HepG2 (cell line): ENCODE measurements around the gene HLA-DMB. TPM values are rescaled to one million over a fixed set of nuclear protein-coding genes. Genes with fewer than 3 reads are reported as not detected.

Source experiments
- GRHL1 ChIP-seq: sonication (generic); formaldehyde crosslinking; conservative IDR thresholded peaks from 2 replicates; pipeline ENCODE4 v1.8.0; 2022; ENCODE audit warnings: missing genetic modification reagents
- HNF1B ChIP-seq: sonication (generic); formaldehyde crosslinking; IDR thresholded peaks from 2 replicates; pipeline ENCODE4 v1.5.1; 2020; ENCODE audit warnings: mild to moderate bottlenecking, moderate library complexity, missing genetic modification reagents
- IKZF5 ChIP-seq: IDR thresholded peaks from 2 replicates; pipeline ENCODE4 v1.6.1; 2018; ENCODE audit warnings: missing genetic modification reagents, mild to moderate bottlenecking, missing compliant biosample characterization
- NFE2L1 ChIP-seq: sonication (generic); formaldehyde crosslinking; IDR thresholded peaks from 2 replicates; pipeline ENCODE4 v1.4.0; 2020; ENCODE audit warnings: missing genetic modification reagents, mild to moderate bottlenecking, borderline replicate concordance
- PRDM10 ChIP-seq: sonication (generic); formaldehyde crosslinking; IDR thresholded peaks from 2 replicates; pipeline ENCODE4 v1.4.0; 2020; ENCODE audit warnings: low read depth, missing genetic modification reagents
- RORA ChIP-seq: sonication (generic); formaldehyde crosslinking; IDR thresholded peaks from 2 replicates; pipeline ENCODE4 v1.5.0; 2020; ENCODE audit warnings: mild to moderate bottlenecking, missing genetic modification reagents, moderate library complexity
- YEATS2 ChIP-seq: sonication (generic); formaldehyde crosslinking; IDR thresholded peaks from 2 replicates; pipeline ENCODE4 v1.4.0; 2020; ENCODE audit warnings: missing genetic modification reagents, borderline replicate concordance
- ZBTB43 ChIP-seq: sonication (generic); formaldehyde crosslinking; conservative IDR thresholded peaks from 2 replicates; pipeline ENCODE4 v1.4.0; 2020; ENCODE audit warnings: missing genetic modification reagents
- ZNF12 ChIP-seq: sonication (generic); formaldehyde crosslinking; IDR thresholded peaks from 2 replicates; pipeline ENCODE4 v1.5.0; 2020; ENCODE audit warnings: missing genetic modification reagents
- ZNF503 ChIP-seq: sonication (generic); formaldehyde crosslinking; IDR thresholded peaks from 2 replicates; pipeline ENCODE4 v1.4.0; 2020; ENCODE audit warnings: missing genetic modification reagents
- ZNF703 ChIP-seq: sonication (generic); formaldehyde crosslinking; IDR thresholded peaks from 2 replicates; pipeline ENCODE4 v1.5.1; 2020; ENCODE audit warnings: missing genetic modification reagents, mild to moderate bottlenecking, moderate library complexity, borderline replicate concordance
- ZNF747 ChIP-seq: sonication (generic); formaldehyde crosslinking; IDR thresholded peaks from 2 replicates; pipeline ENCODE4 v1.8.1; 2023; ENCODE audit warnings: missing genetic modification reagents, mild to moderate bottlenecking, borderline replicate concordance
- polyA plus RNA-seq, 8 experiments: library from polyadenylated mRNA; depleted of rRNA in 3 of 8; stranded (reverse) in 7 of 8; unstranded in 1 of 8; fragments of >200 nt; fragmentation: Illumina TruSeq in 4 of 8; extraction: Trizol in 4 of 8; gene quantifications; 2 replicates each; pipeline versions ENCODE4 v1.2.1 to v1.2.3, GENCODE V29; 2011 to 2016; ENCODE audit warnings: low read depth in 4 of 8, missing spikeins in 1 of 8, mixed read lengths in 1 of 8; ENCODE audit not compliant: insufficient read depth in 1 of 8
- total RNA-seq, 5 experiments: library from RNA; depleted of rRNA; stranded (reverse); fragments of >200 nt; fragmentation: Illumina TruSeq; extraction: Trizol; gene quantifications; 2 replicates each; pipeline ENCODE4 v1.2.3, GENCODE V29; 2016; ENCODE audit warnings: low read depth in 1 of 5

The HLA-DMB gene
- total and polyA plus RNA-seq, 2 of the 13 experiments (the other 11 are each of a cell fraction or from before 2014, with no cell fraction given), result not detected

GRCh38 chr6:32912951-32913350 is 27.9 kb downstream of the HLA-DMB start (continued):
- TF ChIP-seq PRDM10 (CRISPR knock-in tag), result no peak
- no peak for TF ChIP-seq YEATS2 (CRISPR knock-in tag)
- no peak for TF ChIP-seq ZNF503 (CRISPR knock-in tag)
- TF ChIP-seq RORA (CRISPR knock-in tag), result no peak
- no peak for TF ChIP-seq IKZF5
- no peak for TF ChIP-seq ZNF747
- no peak for TF ChIP-seq GRHL1 (CRISPR knock-in tag)
- no peak for TF ChIP-seq ZBTB43
- no peak for TF ChIP-seq NFE2L1 (CRISPR knock-in tag)
- no peak for TF ChIP-seq ZNF12 (CRISPR knock-in tag)
- TF ChIP-seq HNF1B (CRISPR knock-in tag), result no peak
- no peak for TF ChIP-seq ZNF703
- TF ChIP-seq, all 625 proteins: peak for 0
